GM18505 (cell line): ENCODE measurements around the gene AASDH.

ENCODE experiments used
- ATAC-seq: cut with Tn5 transposase; IDR thresholded peaks from one replicate; pipeline ENCODE4 v1.9.1; 2021; ENCODE audit not compliant: unreplicated experiment
- POLR2A ChIP-seq: IDR thresholded peaks from 4 replicates; pipeline ENCODE4 v1.6.1; 2011; ENCODE audit warnings: borderline replicate concordance; ENCODE audit not compliant: insufficient read depth, insufficient read length; ENCODE audit errors: extremely low read depth

The AASDH gene, protein sequence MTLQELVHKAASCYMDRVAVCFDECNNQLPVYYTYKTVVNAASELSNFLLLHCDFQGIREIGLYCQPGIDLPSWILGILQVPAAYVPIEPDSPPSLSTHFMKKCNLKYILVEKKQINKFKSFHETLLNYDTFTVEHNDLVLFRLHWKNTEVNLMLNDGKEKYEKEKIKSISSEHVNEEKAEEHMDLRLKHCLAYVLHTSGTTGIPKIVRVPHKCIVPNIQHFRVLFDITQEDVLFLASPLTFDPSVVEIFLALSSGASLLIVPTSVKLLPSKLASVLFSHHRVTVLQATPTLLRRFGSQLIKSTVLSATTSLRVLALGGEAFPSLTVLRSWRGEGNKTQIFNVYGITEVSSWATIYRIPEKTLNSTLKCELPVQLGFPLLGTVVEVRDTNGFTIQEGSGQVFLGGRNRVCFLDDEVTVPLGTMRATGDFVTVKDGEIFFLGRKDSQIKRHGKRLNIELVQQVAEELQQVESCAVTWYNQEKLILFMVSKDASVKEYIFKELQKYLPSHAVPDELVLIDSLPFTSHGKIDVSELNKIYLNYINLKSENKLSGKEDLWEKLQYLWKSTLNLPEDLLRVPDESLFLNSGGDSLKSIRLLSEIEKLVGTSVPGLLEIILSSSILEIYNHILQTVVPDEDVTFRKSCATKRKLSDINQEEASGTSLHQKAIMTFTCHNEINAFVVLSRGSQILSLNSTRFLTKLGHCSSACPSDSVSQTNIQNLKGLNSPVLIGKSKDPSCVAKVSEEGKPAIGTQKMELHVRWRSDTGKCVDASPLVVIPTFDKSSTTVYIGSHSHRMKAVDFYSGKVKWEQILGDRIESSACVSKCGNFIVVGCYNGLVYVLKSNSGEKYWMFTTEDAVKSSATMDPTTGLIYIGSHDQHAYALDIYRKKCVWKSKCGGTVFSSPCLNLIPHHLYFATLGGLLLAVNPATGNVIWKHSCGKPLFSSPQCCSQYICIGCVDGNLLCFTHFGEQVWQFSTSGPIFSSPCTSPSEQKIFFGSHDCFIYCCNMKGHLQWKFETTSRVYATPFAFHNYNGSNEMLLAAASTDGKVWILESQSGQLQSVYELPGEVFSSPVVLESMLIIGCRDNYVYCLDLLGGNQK

DNA sequence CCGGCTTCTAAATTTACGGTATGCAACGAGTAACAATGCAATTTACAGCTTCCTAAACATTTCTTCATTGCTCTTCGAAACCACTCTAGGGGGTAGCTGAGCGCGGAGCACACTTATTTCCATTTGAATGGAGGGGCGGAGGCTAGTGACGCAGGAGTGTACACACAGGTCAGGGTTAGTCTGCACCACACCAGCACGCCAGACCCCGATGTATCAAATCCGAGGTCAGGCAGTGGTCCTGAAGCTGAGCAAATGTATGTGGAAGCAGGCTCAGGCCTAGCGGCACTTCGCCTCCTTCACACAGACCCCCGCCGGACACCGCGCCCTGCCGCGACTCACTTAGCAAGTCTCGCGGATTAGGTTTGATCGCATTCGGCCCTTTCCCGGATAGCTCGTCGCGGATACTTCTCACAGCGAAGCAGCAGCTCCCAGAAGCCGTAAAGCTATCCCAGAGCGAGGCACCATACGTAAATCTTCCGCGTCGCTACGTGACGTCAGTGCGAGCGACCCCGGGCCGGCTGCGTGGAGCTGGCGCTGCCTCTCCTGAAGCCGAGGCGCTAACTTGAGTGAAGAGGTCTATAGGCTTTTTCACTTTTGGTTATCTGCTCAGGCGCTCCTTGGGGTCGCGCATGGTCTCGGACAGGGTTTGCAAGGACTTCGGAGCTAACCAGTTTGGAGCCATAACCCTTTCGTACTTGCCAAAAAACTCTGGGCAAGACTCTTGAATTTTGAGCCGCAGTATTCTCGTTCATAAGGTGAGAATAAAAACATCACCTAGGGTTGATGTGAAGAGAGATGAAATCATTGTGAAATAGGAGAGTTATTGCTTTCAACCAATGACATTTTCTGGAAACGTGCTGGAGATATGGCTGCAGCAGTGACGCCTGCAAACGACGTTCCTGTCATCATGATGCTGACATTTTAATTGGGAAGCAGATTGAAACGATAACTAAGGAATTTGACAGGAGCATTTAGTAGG is at the start of gene AASDH:
Gene AASDH (minus strand): TSS at position 469 of the 979 bp plus-strand sequence. CDS start 3,192 bp downstream, outside the sequence.
- peak; percentile 90 for ATAC-seq
- peak; percentile 98 for TF ChIP-seq POLR2A

DNA sequence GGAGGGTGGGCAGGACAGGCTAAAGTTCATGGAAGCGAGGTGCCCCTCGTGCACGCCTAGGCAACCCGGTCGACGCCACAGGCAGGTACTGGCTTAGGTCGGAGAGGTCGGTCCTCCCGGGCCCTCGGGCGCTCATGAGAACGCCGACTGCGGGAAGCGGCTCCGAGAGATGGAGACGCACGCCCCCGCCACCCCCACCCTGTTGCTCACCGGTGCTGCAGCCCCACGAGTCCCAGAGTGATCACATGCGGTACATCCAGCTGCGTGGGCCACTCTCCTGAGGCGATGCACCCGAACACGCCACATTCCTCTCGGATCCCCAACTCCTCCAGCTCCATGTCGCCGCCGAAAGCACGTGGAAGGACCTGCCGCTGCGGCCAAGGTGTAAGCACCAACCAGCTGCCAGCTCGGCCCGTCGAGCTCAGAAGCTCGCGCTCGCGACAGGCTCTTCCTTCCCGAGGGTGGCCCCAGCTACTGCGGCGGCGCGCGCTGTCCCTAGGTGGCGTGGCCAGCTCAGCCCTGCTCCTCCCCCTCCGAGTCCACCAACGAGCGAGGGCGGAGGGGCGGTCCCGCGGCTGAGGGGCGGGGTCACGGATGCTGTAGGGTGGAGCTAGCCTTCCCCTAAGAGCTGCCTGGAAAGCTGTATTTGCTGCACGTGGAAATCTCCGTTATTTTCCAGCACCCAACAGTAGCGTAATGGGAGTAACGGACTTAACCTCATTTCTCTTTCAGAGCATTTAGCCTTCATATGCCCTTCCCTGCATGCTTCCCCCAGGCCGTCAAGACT is 48.0 kb upstream of the AASDH start, which contains the start of gene PPAT:
Gene PPAT (minus strand): TSS at position 476 of the 787 bp plus-strand sequence. CDS start 138 bp downstream, at position 338.
- ATAC-seq = peak; percentile 78
- peak; percentile 72 for TF ChIP-seq POLR2A

DNA sequence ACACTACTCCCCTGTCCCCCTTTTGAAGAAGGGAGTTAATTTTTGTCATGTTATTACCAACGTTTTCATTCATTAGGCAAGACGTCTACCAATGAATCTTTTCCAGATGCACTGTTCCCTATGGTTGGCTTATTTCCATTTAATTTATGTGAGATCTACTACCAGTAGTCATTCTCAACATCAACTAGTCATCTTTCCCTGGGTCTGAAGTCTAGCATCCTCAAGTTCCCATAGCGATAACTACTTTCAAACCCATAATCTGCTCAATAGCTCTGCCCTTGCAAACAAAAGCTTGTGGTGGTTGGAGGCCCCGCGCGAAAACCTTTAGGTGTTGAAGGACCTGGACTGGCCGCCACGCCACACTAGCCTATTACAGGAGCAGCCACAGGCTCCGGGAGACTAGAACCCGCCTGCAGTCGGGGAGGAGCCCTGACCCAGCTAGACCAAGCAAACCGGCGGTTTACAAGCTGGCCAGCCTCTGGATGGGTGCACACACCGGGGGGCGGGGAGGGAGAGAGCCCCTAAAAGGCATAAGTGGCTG is 47.4 kb upstream of the AASDH start:
- ATAC-seq = peak; percentile 4
- TF ChIP-seq POLR2A = no peak

DNA sequence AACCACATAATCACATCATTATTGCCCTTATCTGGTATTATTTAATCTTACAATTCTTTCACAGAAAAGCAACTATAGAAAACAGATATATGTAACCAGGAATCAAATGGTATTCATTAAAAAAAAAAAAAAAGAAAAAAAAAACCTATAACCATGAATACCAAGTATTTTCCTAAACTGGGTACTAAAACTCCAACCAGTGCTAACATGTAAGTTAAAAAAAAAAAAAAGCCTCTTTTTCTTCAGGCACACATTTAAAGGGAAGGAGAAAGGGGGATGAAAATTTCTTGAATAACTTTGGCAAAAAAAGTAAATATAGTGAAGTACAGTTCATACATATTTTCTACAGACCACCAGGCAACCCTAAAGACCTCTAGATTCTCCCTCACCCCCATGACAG is 46.0 kb upstream of the AASDH start:
- no peak for ATAC-seq

DNA sequence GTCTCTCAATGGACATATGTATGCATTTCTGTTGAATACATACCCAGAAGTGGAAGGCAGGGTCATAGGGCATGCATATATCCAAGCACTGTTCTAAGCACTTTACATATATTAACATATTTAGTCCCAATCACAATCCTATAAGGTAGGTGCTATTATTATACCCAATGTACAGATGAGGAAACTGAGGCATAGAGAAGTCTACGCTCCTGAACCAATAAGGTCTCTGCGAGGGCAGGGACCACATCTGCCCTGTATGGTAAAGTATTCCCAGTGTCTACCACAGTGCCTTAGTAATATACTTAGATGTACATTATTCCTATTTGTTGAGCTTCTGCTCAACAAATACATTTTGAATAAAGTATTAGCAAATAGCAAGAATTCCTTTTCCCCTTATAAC is 42.9 kb upstream of the AASDH start:
- ATAC-seq = no peak
- no peak for TF ChIP-seq POLR2A

More for the DNA sequence above, 46.0 kb upstream of the AASDH start:
- TF ChIP-seq POLR2A = no peak

DNA sequence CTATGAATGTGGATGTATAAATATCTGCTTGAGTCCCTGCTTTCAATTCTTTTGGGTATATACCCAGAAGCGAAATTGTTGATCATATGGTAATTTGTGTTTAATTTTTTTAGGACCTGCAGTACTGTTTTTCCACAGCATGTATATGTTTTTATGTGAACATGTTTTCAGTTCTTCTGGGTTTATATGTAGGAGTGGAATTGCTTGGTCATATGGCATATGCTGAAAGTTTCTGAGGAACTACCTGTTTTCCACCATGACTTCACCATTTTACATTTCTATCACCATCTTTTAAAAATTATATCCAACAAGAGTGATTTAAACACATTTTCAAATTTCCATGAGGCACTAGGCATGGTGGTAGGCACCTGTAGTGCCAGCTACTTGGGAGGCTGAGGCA is 39.9 kb upstream of the AASDH start:
- TF ChIP-seq POLR2A = no peak
- ATAC-seq = no peak

DNA sequence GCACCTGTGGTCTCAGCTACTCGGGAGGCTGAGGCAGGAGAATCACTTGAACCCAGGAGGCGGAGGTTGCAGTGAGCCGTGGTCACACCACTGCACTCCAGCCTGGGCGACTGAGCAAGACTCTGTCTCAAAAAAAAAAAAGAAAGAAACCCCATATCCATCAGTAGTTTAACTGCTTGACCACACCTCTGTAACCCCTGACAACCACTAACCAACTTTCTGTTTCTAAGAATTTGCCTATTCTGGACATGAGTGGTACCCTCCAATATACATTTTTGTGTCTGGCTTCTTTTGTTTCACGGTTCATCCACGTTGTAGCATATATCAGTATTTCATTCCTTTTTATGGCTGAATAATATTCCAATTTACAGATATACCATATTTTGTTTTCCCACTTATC is 39.0 kb upstream of the AASDH start:
- TF ChIP-seq POLR2A = no peak
- ATAC-seq = peak; percentile 72

DNA sequence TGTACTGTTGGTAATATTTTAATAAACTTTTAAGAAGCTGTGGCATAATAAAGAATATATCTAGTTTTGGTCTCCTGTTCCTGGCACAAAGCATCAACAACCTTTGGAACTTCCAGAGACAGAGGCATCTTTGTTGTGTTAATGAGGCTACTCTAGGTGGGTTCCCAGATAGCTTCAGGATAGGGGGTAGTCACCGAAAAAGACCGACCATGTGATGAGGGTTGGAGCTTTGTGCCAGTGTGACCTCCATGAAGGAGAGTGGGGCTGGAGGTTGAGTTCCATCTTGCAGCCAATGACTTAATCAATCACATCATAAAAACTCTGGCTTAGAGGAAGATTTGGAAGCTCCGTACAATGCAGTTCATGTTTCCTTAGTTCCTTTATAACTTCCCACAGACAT is 38.2 kb upstream of the AASDH start:
- TF ChIP-seq POLR2A = no peak
- no peak for ATAC-seq

DNA sequence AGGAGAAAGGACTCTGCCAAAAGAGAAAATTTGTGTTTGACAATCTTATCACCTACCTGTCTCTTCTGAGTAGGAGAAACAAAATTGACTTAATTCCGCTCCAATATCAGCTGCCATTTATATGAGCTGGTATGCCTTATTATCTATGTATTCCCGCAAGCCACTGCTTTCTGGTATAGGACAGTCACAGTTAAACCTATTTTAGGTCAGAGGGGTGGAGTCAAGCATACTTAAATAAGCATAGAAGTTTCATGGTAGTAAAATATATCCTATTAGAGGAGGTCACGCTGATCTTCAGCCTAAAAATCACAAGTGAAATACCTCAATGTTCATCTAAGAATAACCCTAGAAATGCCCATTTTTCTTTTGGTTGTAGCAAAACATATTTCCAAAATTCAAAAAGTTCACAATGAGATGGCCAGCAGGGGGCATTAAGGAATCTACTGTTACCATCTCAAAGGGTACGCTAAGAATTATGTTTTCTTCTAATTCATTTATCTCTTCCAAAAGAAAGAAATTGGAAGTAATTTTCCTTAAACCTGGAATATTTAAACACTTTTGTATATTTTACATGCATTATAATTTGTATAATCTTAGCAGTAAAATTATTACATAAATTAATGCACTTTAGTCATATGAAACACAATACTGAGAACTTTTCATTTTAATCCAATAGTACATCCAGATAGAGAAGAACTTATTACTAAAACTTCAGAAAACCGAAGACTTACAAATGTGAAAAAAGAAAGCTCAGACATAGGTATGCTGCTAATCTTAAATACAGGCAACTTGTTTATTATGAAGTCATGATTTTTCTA is 37.6 kb upstream of the AASDH start:
- no peak for ATAC-seq
- TF ChIP-seq POLR2A = no peak

DNA sequence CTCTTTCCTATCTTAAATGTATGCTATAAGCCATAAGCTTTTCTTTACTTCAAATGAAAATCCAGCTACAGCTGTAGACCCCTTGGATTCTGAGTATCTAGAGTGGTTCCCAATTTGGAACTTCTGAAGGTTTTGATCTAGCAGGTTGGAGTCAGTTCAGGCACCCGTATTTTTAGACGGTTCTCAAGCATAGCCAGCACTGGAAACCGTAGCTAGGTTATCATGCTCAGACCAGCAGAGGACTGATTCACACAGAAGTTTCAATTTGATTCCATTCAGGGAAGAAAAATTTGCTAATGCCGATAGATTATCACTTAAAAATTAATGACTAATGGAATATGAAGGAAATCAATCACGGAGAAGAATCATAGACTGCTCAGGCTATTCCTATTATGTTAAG is 36.9 kb upstream of the AASDH start:
- TF ChIP-seq POLR2A = no peak
- ATAC-seq = no peak
